LoVo (cell line): Measurements from ENCODE around the gene ERFL.
A peak's percentile ranks its signal among the peaks of the same experiment; 100 is the strongest.

Experiments used
- DNase-seq: peaks from one replicate; pipeline ENCODE4 v3.0.0-alpha.2; 2016; ENCODE audit warnings: low spot score

The ERFL gene

GRCh38 chr19:41928221-41928683, at the start of gene ERFL:
ERFL (minus strand) TSS chr19:41928449; CDS start chr19:41912919, 15,530 bp downstream.
- peak; percentile 77 for DNase-seq

- no peak for DNase-seq
Measured at GRCh38 chr19:41977916-41978315, 49.7 kb upstream of the ERFL start.

GRCh38 chr19:41974652-41975051, 46.4 kb upstream of the ERFL start:
- DNase-seq, result no peak

DNA sequence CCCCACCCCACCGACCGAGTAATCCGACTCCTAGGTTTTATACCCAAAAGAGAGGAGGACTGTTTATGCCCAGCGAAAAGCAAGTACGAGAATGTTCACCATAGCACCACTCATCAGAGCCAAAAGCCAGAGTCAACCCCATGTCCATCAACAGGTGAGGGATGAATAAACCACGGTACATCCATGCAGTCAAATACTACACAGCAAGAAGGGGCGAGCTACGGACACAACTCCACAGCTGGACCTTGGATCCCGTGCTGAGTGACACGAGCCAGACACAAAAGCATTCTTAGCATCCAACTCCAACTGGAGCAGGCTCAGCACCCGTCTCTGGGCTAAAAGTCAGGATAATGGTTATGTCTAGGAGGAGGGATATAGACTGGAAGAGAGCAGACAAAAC, 43.1 kb upstream of the ERFL start:
- no peak for DNase-seq

DNA sequence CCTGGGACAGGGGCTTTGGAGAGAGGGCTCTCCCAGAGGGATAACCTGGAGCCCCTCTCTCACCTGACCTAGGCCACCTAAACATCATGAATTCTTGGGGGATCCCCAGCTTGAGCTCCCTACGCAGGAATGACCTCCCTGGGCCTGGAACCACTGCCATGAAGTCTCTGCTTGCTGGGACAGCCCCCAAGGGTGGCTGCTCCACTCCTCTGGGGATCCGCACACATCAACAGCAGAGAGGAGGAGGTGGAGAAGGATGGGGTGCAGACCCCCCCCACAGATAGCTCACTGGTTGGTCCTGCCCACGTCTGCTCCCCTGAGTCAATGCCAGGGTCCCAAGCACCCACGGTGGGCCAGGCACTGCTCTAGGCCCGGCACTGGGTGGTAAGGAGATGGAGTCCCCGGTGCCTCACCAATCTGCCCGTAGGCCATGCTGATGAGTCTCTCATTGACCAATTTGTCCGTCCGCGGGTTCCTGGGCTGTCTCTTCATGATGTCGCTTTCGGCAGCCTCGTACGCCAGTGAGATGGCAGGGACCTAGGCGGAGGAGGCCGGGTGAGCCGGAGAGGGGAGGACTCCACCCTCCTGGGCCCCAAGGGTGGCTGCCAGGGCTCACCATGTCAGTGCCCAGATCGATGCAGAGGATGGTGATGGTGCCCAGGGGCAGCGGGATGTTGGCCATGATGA, 41.7 kb upstream of the ERFL start:
- no peak for DNase-seq

DNA sequence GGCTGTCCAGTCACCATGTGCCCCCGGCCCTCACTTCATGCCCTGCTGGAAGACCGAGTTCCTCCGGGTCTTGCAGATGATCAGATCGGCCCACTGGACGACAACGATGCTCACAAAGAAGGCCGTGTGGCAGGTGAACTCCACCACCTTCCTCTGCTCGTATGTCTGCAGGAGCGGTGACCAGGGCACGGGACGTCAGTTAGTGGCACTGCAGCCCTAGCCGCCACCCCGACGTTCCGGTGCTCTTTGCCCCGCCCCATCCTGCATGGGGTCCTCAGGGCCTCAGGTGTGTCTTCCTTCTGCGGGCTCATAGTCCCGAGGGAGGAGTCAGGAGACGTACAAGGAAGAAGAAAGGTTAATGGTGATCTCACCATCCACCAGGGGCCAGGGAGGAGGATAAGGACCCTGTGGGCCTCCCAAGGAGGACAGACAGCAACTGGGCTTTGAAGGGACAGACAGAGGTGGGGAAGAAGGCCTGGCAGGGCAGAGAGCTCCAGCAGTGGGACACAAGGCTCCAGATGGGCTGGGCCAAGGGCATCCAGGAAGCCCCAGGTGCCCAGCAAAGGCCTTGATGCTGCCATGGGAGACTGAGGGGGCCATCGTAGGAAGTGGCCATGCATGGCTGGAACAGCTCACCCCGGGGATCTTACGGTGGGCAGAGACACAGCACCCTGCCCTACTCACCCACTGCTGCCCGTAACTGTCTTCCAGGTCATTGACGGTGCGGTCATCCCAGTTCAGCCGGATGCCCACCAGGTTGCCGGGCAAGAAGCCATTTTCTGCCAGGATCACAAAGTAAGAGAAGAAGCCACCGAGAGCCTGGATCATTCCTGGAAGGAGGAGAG, 40.7 kb upstream of the ERFL start:
- DNase-seq, result no peak

GRCh38 chr19:41967054-41967783, 39.0 kb upstream of the ERFL start:
- DNase-seq, result no peak

DNA sequence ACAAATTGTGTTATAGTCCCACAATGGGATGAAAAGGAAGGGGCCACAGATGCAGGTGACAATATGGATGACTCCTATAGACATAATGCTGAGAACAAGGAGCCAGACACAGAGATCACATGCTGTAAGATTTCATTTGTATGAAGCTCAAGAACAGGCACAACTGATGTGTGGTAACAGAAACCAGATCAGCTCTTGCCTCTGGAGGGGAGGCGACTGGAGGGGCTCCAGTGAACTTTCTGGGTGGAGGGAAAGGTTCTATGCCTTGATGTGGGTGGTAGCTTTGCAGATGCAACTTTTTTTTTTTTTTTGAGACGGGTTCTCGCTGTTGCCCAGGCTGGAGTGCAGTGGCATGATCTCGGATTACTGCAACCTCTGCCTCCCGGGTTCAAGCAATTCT, 36.9 kb upstream of the ERFL start:
- DNase-seq, result no peak

DNA sequence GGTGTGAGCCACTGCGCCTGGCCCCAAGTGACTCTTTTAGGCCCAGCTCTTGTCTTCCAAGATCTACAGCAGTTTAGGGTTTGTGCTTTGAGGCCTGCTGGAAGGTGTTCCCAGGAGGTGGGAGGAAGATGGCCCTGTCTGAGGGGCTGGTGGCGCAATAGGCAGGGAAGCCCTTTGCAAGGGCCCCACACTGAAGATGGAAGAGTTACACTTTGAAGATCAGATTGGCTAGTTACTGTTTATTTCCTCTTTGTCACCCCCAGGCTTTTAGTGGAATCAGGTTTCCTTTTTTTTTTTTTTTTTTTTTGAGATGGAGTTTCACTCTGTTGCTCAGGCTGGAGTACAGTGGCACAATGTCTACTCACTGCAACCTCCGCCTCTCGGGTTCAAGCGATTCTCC, 32.7 kb upstream of the ERFL start:
- DNase-seq, result no peak

GRCh38 chr19:41959056-41960053, 31.1 kb upstream of the ERFL start, which contains the start of gene RABAC1:
RABAC1 (minus strand) TSS chr19:41959321; CDS start chr19:41959292, 29 bp downstream.
- peak; percentile 94 for DNase-seq

DNA sequence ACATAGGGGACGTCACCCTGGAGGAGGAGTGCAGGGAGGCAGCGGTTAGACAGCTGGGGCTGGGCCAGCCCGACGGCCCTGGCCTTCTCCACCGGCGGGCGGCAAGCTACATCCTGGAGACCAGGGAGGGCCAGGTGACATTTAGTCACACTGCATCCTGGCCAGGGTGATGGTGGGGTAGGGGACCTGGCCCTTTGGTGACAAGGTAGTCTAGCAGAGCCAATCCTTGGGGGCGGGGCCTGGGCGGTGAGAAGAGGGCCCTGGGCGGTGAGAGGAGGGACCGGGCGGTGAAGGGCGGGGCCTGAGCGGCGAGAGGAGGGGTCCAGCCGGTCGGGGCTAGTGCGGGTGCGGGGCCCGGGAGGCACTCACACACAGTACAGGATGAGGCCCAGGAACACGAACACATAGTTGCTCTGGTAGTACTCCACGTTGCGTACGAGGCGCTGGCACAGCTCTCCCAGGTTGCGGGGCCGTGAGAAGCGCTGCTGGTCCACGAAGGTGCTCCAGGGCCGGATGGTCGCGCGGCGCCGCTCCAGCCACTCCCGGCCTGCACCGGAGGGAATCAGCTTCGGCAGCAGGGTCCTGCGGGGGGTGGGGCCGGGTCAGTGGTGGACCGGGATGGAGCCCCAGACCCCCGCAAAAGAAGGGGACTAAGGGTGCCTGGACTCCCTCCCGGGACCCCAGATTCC, 30.3 kb upstream of the ERFL start:
- peak; percentile 77 for DNase-seq

DNA sequence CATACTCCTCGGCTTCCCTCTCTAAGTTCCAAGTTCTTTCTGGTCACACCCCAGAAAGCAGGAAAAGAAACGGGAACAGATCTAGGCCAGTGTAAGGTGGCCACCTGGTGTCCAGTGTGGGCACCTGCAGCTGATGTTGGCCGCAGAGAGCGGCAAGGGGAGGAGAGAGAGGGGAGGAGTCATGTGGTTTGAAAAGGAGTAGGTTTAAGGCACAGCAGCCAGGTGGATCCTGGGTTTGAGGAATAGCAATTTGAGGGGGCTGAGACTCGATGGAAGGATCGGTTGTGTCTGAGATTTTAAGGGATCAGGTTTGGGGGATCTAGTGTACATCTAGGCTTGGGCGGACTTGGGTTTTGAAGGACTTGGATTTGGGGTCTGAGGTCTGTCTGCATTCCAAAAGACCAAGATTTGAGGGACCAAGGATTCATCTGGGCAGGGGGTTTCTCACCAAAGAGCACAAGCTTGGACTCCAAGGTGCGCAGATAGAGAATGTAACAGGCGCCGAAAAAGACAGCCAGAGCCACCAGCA, 29.7 kb upstream of the ERFL start:
- peak; percentile 89 for DNase-seq

GRCh38 chr19:41957161-41957837, 29.1 kb upstream of the ERFL start:
- DNase-seq, result peak; percentile 25

- no peak for DNase-seq
Measured at GRCh38 chr19:41956621-41957020, 28.4 kb upstream of the ERFL start.

DNA sequence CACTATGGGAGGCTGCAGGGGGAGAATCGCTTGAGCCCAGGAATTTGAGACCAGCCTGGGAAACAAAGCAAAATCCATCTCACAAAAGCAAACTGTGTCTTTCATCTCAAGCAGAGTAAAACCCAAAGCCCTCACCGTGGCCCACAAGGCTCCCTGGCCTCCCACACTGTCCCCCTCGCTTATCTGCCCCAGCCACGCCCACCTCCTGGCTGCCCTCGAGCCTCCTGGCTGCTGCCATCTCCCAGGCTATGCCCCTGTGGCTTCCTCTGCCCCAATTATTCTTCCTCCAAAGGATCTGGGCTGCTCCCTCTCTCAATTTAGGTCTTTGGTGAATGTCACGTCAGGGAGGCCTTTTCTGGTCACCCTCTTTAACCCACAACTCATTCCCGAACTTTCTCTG, 27.3 kb upstream of the ERFL start:
- DNase-seq, result no peak

- peak; percentile 71 for DNase-seq
Measured at GRCh38 chr19:41951686-41952172, 23.5 kb upstream of the ERFL start.

GRCh38 chr19:41947091-41947490, 18.8 kb upstream of the ERFL start:
- no peak for DNase-seq

DNA sequence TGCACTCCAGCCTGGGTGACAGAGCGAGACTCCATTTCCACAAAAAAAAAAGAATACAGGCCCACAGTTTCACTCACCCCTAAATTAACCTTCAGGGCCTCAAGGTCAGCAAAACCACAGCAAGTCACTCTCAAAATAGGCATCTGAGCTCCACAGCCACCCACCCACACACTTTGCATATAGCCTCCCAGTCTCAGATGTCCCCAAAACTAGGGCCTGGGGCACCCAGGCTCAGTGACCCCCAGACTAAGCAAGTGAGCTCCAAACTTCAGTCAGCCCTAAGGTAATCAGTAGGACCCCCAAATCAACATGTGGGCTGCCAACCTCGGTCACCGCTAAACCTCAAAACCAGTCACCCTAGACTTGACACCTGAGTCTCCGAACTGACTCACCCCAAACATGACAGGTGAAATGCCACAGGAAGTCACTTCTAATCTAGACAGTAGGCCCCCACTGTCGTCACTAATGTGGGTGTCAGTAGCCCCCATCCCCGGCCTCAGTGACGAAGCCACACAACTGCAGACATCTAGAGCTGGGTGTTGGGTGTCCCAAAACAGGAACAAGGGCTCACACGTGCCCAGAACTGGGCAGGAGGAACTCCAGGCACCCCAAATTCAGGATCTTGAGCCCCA, 17.0 kb upstream of the ERFL start:
- no peak for DNase-seq

DNA sequence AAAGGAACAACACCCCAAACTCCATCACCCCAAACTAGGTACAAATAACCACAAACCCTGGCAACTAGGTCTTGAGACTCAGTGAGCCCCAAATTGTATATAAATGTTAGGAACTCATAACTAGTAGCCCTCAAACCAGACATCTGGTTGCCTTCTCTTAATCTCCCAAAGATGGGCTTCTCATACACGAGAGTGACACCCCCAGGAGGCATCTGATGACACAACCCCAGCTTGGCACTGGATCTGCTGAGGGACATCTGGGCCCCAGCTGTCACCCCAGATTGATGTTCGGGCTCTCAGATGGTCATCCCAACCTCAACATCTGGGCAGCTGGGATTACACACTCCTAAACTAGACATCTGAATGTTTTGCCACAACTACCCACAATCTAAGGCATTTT, 16.1 kb upstream of the ERFL start:
- DNase-seq, result no peak
